22Rv1 (cell line): Measurements from ENCODE around the gene BAX.

Experiments
- H3K27ac ChIP-seq: fragments of 450-650 bp; 2 replicates; pipeline ENCODE4 v1.5.1; 2017
- CTCF ChIP-seq: fragments of 450-650 bp; IDR thresholded peaks from 2 replicates; pipeline ENCODE4 v1.5.1; 2017; ENCODE audit warnings: mild to moderate bottlenecking
- ZFX ChIP-seq: fragments of 450-650 bp; IDR thresholded peaks from 2 replicates; pipeline ENCODE4 v1.6.1; 2017; ENCODE audit warnings: antibody characterized with exemption, borderline replicate concordance

The BAX gene

GRCh38 chr19:48988860-48989259 is 34.2 kb downstream of the BAX start:
- no peak overlapping the region for H3K27ac ChIP-seq
- TF ChIP-seq ZFX: no peak
- no peak for TF ChIP-seq CTCF

- H3K27ac ChIP-seq: no peak overlapping the region
- TF ChIP-seq ZFX (no peak), CTCF (no peak)
Observed at GRCh38 chr19:48989701-48990291, 35.1 kb downstream of the BAX start.

GRCh38 chr19:48990400-48990799 is 35.7 kb downstream of the BAX start:
- no peak for TF ChIP-seq ZFX
- TF ChIP-seq CTCF: no peak
- 0 out of 2 replicates have a peak overlapping the region, but pooled peaks have one; percentile 2 for H3K27ac ChIP-seq

GRCh38 chr19:48991011-48991609 is 36.4 kb downstream of the BAX start:
- H3K27ac ChIP-seq: 0 out of 2 replicates have a peak overlapping the region, but pooled peaks have one; percentile 2
- TF ChIP-seq ZFX (no peak), CTCF (no peak)

- peak overlapping the region; percentile 92 for H3K27ac ChIP-seq
- TF ChIP-seq CTCF (no peak), ZFX (no peak)
Observed at GRCh38 chr19:48991873-48992580, 37.4 kb downstream of the BAX start.

GRCh38 chr19:48992581-48993174 is 38.0 kb downstream of the BAX start:
- peak overlapping the region; percentile 92 for H3K27ac ChIP-seq
- TF ChIP-seq CTCF: no peak
- no peak for TF ChIP-seq ZFX
